Measurements from ENCODE around the gene ALDH3B2.

Gene ALDH3B2

GRCh38 chr11:67631411-67631810 lies 43.0 kb downstream of the ALDH3B2 start:
- no peak for TF ChIP-seq CTCF (IDR thresholded peaks at IDR 0.05; ENCODE audit: low read depth, low read length)
- H3K4me3 ChIP-seq (ENCODE audit: low read depth, low read length), result no peak overlapping the region

- peak overlapping the region; percentile 72 for H3K4me3 ChIP-seq (ENCODE audit: low read depth, low read length)
- no peak for TF ChIP-seq CTCF (IDR thresholded peaks at IDR 0.05; ENCODE audit: low read depth, low read length)
Observed at GRCh38 chr11:67630943-67631331, 43.5 kb downstream of the ALDH3B2 start.

GRCh38 chr11:67630228-67630942 lies 44.0 kb downstream of the ALDH3B2 start:
- peak overlapping the region; percentile 72 for H3K4me3 ChIP-seq (ENCODE audit: low read depth, low read length)
- TF ChIP-seq CTCF (IDR thresholded peaks at IDR 0.05; ENCODE audit: low read depth, low read length), result peak; percentile 73

GRCh38 chr11:67629386-67630227 lies 44.8 kb downstream of the ALDH3B2 start, which contains the start of gene NUDT8:
Gene NUDT8, minus strand, starts transcription at chr11:67629937. Its CDS starts 26 bp downstream, at chr11:67629911.
- peak within 1 kb of the TSS; percentile 72 for H3K4me3 ChIP-seq (ENCODE audit: low read depth, low read length)
- TF ChIP-seq CTCF (IDR thresholded peaks at IDR 0.05; ENCODE audit: low read depth, low read length), result no peak; the same call in 1 of the 2 replicates

GRCh38 chr11:67628710-67629385 lies 45.6 kb downstream of the ALDH3B2 start:
- TF ChIP-seq CTCF (IDR thresholded peaks at IDR 0.05; ENCODE audit: low read depth, low read length), result peak; percentile 73; the same call in 1 of the 2 replicates
- H3K4me3 ChIP-seq (ENCODE audit: low read depth, low read length), result peak overlapping the region; percentile 59

GRCh38 chr11:67627812-67628624 lies 46.4 kb downstream of the ALDH3B2 start:
- TF ChIP-seq CTCF (IDR thresholded peaks at IDR 0.05; ENCODE audit: low read depth, low read length), result no peak
- H3K4me3 ChIP-seq (ENCODE audit: low read depth, low read length), result no peak overlapping the region

Data from WI38 (cell line).